Dedifferentiated amniotic fluid mesenchymal stem cell (primary cell): Measurements from ENCODE around the gene GDF3.
"Not testable (repeated sequence)": the region's sequence is repeated elsewhere in the genome, so short reads cannot be mapped to it uniquely, and the experiment has no call there.

Source experiments
- DNase-seq: peaks from one replicate; pipeline ENCODE4 v3.0.0-alpha.2; 2016; ENCODE audit errors: extremely low spot score

Gene GDF3

DNA sequence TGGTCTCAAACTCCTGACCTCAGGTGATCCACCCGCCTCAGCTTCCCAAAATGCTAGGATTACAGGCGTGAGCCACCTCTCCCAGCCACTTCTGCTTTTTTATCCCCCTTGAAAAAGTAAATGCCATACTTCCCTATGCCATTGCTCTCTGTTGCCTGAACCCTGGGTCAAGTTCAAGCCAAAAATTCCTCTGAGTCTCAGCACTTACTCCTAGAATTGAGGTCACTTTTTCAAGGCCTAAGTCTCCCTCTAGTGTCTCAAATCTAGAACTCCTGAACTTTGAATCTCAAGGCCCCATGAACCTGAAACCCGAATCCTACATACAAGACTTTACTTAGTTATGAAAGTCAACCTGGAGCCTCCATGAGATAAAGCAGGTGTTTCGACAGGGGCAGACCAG lies 28.4 kb downstream of the GDF3 start:
- no peak for DNase-seq

DNA sequence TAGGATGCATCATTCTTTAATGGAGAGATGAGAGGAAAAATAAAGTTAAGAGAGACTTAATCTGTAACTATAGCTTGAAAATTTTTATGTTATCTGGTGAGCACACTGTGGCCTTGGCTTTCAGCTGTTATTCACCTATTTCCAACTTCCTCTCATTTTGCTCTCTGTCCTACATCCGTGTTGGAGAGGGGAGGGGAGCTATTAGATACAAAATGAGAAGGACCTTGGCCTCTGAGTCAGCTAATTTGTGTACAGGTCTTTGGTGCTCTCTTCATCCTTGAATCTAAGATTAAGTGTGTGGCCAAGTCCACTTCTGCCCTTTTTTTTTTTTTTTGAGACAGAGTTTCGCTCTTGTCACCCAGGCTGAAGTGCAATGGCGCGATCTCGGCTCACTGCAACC lies 29.0 kb downstream of the GDF3 start:
- no peak for DNase-seq

DNA sequence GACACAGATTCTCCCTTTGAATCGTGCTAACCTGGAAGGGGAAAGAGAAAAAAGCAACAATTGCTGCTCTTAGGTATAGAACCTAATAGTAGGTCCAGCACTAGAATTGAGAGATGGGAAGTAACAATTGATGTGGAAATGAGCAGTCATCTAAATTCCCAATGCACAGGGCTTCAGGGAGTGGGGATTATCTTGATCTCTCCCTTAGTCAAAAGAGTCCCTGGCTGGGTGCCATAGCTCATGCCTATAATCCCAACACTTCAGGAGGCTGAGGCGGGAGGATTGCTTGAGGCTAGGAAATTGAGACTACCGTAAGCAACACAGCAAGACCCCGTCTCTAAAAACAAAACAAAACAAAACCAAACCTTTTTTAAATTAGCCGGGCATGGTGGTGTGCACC lies 33.8 kb downstream of the GDF3 start:
- DNase-seq, result no peak

DNA sequence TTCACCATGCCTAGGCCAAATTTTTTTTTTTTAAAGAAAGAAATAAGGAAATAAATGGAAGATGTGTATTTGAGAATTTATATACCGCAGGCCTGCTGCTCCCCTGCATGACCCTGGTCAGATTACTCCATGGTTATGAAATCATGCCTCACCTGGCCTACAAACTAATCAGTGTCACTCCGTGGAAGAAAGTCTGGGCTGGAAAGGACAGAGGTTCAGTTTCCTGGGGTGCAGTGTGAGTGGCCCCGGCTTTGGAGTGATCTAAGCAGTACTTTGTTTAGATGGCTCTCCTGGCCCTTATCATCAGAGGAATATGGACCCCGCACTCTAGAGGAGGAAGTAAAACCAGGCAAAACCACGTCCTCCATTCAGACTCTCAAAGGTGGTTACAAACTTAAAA lies 39.5 kb downstream of the GDF3 start:
- no peak for DNase-seq

DNA sequence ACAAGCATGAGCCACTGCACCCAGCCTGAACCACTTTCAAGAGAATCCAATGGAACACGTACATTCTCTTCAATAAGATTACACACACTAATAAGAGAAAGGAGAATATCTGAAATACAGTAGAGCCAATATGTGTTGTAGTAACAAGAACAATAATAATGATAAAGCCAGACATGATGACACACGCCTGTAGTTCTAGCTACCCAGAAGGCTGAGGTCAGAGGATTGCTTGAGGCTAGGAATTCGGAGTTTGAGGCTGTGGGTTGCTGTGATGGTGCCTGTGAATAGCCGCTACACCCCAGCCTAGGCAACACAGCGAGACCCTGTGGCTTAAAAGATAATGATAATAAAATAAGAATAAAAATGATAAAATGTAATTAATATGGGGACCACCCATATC lies 45.5 kb downstream of the GDF3 start:
- no peak for DNase-seq

DNA sequence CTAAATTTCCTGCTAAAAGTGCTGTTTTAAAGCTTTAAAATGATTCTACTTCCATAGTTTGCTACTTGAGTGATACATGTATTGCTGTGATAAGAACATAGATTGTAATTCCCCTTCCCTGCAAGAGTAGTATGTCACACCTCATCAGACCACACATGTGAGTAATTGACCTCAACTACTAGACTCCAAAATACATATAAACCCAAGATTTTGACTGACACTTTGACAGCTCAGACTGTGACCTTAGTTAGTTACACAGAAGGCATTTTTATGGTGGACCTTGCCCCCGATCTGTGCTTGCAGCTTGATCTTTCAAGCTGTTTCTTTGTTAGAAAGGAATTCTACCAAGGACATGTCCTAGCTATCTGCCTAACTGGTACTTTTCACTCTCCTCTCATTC lies 48.5 kb downstream of the GDF3 start:
- no peak for DNase-seq

DNA sequence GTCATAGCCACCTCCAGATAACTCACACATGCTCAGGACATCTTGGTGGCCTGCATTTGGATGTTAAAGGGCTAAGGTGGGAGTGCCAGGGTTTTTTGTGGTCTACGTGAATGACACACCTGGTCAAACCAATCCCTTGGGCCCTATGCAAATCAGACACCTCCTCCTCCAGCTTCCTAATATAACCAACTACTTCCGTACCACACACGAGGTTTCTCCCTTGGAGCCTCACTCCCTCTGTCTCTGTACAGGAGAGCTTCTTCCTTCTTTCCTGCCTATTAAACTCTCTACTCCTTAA lies 49.4 kb downstream of the GDF3 start:
- DNase-seq, result no peak

DNA sequence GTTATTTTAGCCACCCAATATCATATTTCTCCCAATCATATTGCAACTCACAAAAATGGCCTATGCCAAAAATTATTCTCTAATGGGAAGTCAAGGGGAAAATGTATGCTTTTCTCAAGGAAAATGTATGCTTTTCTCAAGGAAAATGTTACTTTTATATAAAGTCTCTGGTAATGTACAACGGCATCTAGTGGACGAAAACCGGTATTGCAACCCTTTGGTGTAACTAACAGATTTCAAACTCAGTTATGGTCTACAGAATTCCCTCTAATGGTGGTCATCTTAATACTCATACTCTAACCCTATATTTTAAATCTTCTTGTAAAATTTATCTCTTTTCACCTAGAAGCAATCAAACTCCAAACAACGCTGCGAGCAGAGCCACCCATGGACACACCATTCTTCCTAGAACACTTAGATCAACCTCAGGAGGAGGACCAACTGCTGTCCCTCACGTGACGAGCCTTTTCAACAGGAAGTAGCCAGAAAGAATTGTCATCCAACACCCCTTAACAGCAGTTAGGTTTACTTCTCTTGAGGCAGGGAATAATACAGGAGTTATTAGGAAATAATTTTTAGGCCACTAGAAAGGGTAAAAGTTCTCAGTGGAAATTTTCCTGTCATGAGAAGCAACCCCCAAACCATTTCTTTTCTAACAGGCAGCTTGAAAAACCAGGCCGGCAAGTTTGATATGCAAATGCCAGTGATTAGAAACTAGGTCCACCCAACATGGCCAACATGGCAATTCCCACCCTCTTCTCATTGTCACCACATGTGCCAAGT lies 50.0 kb downstream of the GDF3 start:
- peak; percentile 56 for DNase-seq

DNA sequence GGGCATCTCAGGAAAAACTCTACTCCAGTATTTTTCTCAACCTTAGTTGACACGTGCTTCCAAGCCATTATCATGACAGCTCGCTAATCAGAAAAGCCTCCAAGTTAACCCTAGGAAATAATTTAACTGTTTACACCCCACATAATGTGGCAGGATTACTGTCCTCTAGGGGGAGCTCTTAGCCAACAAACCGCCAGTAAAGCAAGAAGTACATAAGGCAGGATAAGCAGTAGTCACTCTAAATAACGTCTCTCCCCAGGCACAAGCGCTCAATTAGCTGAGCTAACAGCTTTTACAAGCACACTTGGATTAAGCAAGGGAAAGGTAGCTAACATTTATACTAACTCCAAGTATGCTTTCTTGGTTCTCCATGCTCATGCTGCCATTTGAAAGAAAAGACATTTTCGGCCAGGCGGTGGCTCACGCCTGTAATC lies 52.7 kb downstream of the GDF3 start:
- DNase-seq, result no peak

DNA sequence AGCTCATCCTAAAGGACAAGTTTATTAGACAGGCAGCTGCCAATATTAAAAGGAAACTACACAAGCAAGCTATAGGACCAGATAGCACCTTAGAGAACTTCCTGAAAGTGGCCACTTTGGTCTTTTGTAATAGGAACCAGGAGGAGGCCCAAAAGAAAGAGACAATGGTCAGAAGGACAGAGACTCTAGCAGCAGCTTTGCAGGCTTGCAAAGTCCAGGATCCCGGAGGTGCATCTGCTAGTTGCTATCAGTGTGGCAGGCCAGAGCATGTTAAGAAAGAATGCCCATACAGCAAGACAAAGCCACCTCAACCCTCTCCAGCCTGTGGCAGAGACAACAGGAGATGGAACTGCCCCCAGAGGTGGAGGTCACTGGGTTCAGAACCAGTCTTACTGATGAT lies 53.3 kb downstream of the GDF3 start:
- DNase-seq, result no peak

DNA sequence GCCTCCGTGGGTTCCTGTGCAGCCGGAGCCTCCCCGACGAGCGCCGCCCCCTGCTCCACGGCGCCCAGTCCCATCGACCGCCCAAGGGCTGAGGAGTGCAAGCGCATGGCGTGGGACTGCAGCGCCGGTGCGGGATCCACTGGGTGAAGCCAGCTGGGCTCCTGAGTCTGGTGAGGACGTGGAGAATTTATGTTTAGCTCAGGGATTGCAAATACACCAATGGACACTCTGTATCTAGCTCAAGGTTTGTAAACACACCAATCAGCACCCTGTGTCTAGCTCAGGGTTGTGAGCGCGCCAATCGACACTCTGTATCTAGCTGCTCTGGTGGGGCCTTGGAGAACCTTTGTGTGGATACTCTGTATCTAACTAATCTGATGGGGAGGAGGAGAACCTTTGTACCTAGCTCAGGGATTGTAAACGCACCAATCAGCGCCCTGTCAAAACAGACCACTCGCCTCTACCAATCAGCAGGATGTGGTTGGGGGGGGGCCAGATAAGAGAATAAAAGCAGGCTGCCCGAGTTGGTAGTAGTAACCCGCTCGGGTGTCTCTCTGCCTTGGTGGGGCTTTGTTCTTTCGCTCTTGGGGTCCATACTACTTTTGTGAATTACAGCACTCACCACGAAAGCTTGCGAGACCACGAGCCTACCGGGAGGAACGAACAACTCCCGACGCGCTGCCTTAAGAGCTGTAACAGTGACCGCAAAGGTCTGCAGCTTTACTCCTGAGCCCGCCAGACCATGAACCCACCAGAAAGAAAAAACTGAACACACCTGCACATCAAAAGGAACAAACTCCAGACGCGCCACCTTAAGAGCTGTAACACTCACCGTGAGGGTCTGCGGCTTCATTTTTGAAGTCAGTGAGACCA lies 55.2 kb downstream of the GDF3 start:
- DNase-seq, result not testable (repeated sequence)
